Heart right ventricle (tissue), 16 donors: Measurements from ENCODE around the gene NELFCD. TPM values are rescaled to one million over a fixed set of nuclear protein-coding genes. Genes with fewer than 3 reads are reported as not detected.
A peak's percentile ranks its signal among the peaks of the same experiment; 100 is the strongest.

Source experiments
- ATAC-seq, 8 donors: fragments of 200-7000 bp; cut with Tn5 transposase; one replicate each; pipeline ENCODE4 v1.9.1; 2020; ENCODE audit warnings: mild to moderate bottlenecking in 8 of 8, moderate library complexity in 8 of 8, moderate number of reproducible peaks in 1 of 8
- DNase-seq, 2 donors: peaks; one replicate each; pipeline ENCODE4 v3.0.0-alpha.2; 2020
- H3K27ac ChIP-seq, 10 donors: fragments of 200-600 bp; sonication (generic) in 2 of 10; one replicate each; pipeline versions ENCODE4 v1.5.0 to v1.8.0; 2020 to 2022; ENCODE audit warnings: mild to moderate bottlenecking in 3 of 10
- H3K27me3 ChIP-seq, 7 donors: fragments of 200-600 bp; one replicate each; pipeline ENCODE4 v1.8.0; 2021 to 2022; ENCODE audit warnings: mild to moderate bottlenecking in 2 of 7
- H3K36me3 ChIP-seq, 9 donors: fragments of 200-600 bp; sonication (generic) in 1 of 9; one replicate each; pipeline versions ENCODE4 v1.5.0 to v1.8.0; 2020 to 2022; ENCODE audit warnings: mild to moderate bottlenecking in 2 of 9
- H3K4me1 ChIP-seq, 9 donors: fragments of 200-600 bp; sonication (generic) in 1 of 9; one replicate each; pipeline versions ENCODE4 v1.5.0 to v1.8.0; 2020 to 2022; ENCODE audit warnings: mild to moderate bottlenecking in 4 of 9
- H3K4me3 ChIP-seq, 10 donors: fragments of 200-600 bp; sonication (generic) in 2 of 10; one replicate each; pipeline versions ENCODE4 v1.5.0 to v1.8.0; 2020 to 2022; ENCODE audit warnings: mild to moderate bottlenecking in 7 of 10, moderate library complexity in 2 of 10
- H3K9me3 ChIP-seq, 11 donors: fragments of 200-600 bp in 10 of 11; sonication (generic) in 2 of 11; one replicate each; pipeline versions ENCODE4 v1.5.0 to v1.8.0; 2013 to 2022; ENCODE audit warnings: mild to moderate bottlenecking in 2 of 11, control low read depth in 1 of 11, moderate library complexity in 1 of 11
- CTCF ChIP-seq, 9 donors: fragments of 200-600 bp; sonication (generic) in 2 of 9; IDR thresholded peaks; one replicate each; pipeline versions ENCODE4 v1.5.0 to v1.8.0; 2021 to 2022; ENCODE audit warnings: antibody characterized with exemption in 9 of 9, mild to moderate bottlenecking in 5 of 9, moderate library complexity in 1 of 9
- WGBS, 2 donors: extraction: QIAGEN DNeasy Blood & Tissue Kit; methylation state at CpG; one replicate each; pipeline ENCODE4 v1.1.7; 2013; ENCODE audit warnings: inconsistent platforms in 1 of 2; 5-methylcytosine and 5-hydroxymethylcytosine counted together
- intact Hi-C, 10 donors: fragments of 100-400 bp; cut with DNase I; formaldehyde crosslinking; loops; one replicate each; pipeline versions ENCODE4 v1.11.1 to v1.14.2; 2022
- polyA plus RNA-seq, 2 donors: library from polyadenylated mRNA; stranded (reverse); fragments of 200-250 nt; gene quantifications; one replicate each; pipeline ENCODE4 v1.2.3, GENCODE V29; 2013
- total RNA-seq, 10 donors: library from RNA; stranded (reverse); fragmentation: NEBNext Ultra II Directional in 3 of 10; extraction: Animal tissue kit (Norgen Biotek cat#: 25700) in 3 of 10; gene quantifications; one replicate each; pipeline versions ENCODE4 v1.2.1 to v1.2.4, GENCODE V29; 2021 to 2023
- donor health status: Arrhythmogenic right ventricular cardiomyopathy.
- donor health status: ischemic (EF 13 %, LVEDD 7.1; RV severe dilation, severe dysfunction).
- donor health status: healthy with polysubstance abuse.
- donor health status: DM: no; HTN: yes; CAD: no.
- donor health status: DM: no; HTN: no; CAD: no.
- donor health status: ischemic (EF 25% LVEDD 6.9; RV normal size, moderate dysfunction).
- donor health status: ischemic (EF 25% LVEDD 5.7; RV mildly dilated, moderate dysfunction).
- donor health status: healthy.
- donor health status: DM: yes; HTN: yes; CAD: no.
- donor health status: Ischemic cardiomyopathy.
- donor health status: ischemic (EF 35%, LVEDD 5.7; RV mildly dilated, moderate dysfunction).
- donor health status: nonischemic (EF 11% LVEDD 7.7; RV severe dilation, severe dysfunction).
- donor health status: DM: yes; HTN: yes; CAD: no.
- donor health status: PGD.
- donor health status: ischemic (EF 29% LVEDD 5.4; RV normal size, mild dysfunction).
- donor health status: nonischemic (EF 23%, LVEDD 6.1; RV moderate dilation, normal function).

The NELFCD gene
- total and polyA plus RNA-seq, 12 donors: 22.8 to 48.1 (median 31.1) TPM

- no peaks in the 10 kb centered on the region for H3K9me3 ChIP-seq
- H3K27ac ChIP-seq: peak overlapping the region in 9 of 10 donors; percentile 12 to 58 (median 51)
- no peak for TF ChIP-seq CTCF (IDR thresholded peaks at IDR 0.05)
- WGBS, 2 donors: 66 to 74% methylated on average over 17 of the region's 17 CpGs
- no peak for DNase-seq
- ATAC-seq: peak in 6 of 8 donors; percentile 24 to 52 (median 46)
- H3K36me3 ChIP-seq: no peaks in the 10 kb centered on the region
- intact Hi-C loops: loop anchor here in 1 of 10 donors (10.0 kb wide), 1 partner anchor 120 kb away; no protein-coding TSS in a partner anchor
- peak overlapping the region in 1 of 10 donors; percentile 10 for H3K4me3 ChIP-seq
- peaks cover 2 to 57% (median 45%) of the 10 kb centered on the region in 9 donors for H3K4me1 ChIP-seq
- H3K27me3 ChIP-seq: no peaks in the 10 kb centered on the region
Observed at GRCh38 chr20:59014680-59015389, 33.8 kb downstream of the NELFCD start.

- Histone ChIP-seq H3K27me3 (no peaks in the 10 kb centered on the region), H3K4me1 (peaks cover 2 to 51% (median 40%) of the 10 kb centered on the region in 9 donors), H3K9me3 (no peaks in the 10 kb centered on the region), H3K4me3 (no peak overlapping the region), H3K27ac (peak overlapping the region in 4 of 10 donors; percentile 21 to 58 (median 48)), H3K36me3 (no peaks in the 10 kb centered on the region)
- no peak for TF ChIP-seq CTCF (IDR thresholded peaks at IDR 0.05)
- 93 to 95% methylated on average over 16 of the region's 16 CpGs for WGBS, 2 donors
- ATAC-seq: no peak
- intact Hi-C loops: loop anchor here in 1 of 10 donors (10.0 kb wide), 1 partner anchor 121 kb away; no protein-coding TSS in a partner anchor
- DNase-seq: no peak
Observed at GRCh38 chr20:59015411-59015810, 34.4 kb downstream of the NELFCD start.

GRCh38 chr20:59015812-59016711, 35.0 kb downstream of the NELFCD start:
- no peak for TF ChIP-seq CTCF (IDR thresholded peaks at IDR 0.05)
- no peaks in the 10 kb centered on the region for H3K9me3 ChIP-seq
- H3K36me3 ChIP-seq: peaks cover 0 to 1% (median 0%) of the 10 kb centered on the region in 9 donors
- no peak for DNase-seq
- H3K4me1 ChIP-seq: peaks cover 2 to 44% (median 34%) of the 10 kb centered on the region in 9 donors
- peak overlapping the region in 4 of 10 donors; percentile 18 to 65 (median 48) for H3K27ac ChIP-seq
- no peaks in the 10 kb centered on the region for H3K27me3 ChIP-seq
- ATAC-seq: no peak
- no peak overlapping the region for H3K4me3 ChIP-seq
- 80 to 85% methylated on average over 15 to 16 of the region's 16 CpGs for WGBS, 2 donors
- intact Hi-C loops: loop anchor here in 1 of 10 donors (10.0 kb wide), 1 partner anchor 121 kb away; no protein-coding TSS in a partner anchor
